Naive thymus-derived CD4-positive, alpha-beta T cell (primary cell): Measurements from ENCODE around the gene GSAP. TPM values are rescaled to one million over a fixed set of nuclear protein-coding genes. Genes with fewer than 3 reads are reported as not detected.
"Not testable (repeated sequence)": the region's sequence is repeated elsewhere in the genome, so short reads cannot be mapped to it uniquely, and the experiment has no call there.

ENCODE experiments used
- ATAC-seq: fragments of 150-1000 bp; cut with Tn5 transposase; 2 replicates; pipeline ENCODE4 v1.10.0; 2021; ENCODE audit warnings: mild to moderate bottlenecking, moderate library complexity
- CTCF ChIA-PET: fragments of 350-600 bp; sonication (Branson Sonifier 250); formaldehyde crosslinking; loops from one replicate; lab custom pipeline; 2021; ENCODE audit warnings: antibody characterized with exemption; lab: Charles Lee
- POLR2A ChIA-PET: fragments of 350-600 bp; sonication (Branson Sonifier 250); formaldehyde crosslinking; loops from one replicate; lab custom pipeline; 2021; ENCODE audit warnings: antibody characterized with exemption, inconsistent platforms; lab: Charles Lee
- DNase-seq, 9 donors: peaks; one replicate each; pipeline versions ENCODE4 v3.0.0 to v3.0.0-alpha.2; 2020 to 2022; ENCODE audit warnings: mixed read lengths in 1 of 9
- H3K27ac ChIP-seq: one replicate; pipeline ENCODE4 v1.7.0; 2013; ENCODE audit warnings: mild to moderate bottlenecking, low read depth, low read length, moderate library complexity
- H3K27me3 ChIP-seq, 2 donors: one replicate each; pipeline ENCODE4 v1.7.0; 2013; ENCODE audit warnings: low read length in 2 of 2, mild to moderate bottlenecking in 2 of 2, moderate library complexity in 2 of 2; ENCODE audit not compliant: control insufficient read depth in 2 of 2, insufficient read depth in 2 of 2
- H3K36me3 ChIP-seq, 3 experiments: 1 replicate in 2 of 3; 2 replicates in 1 of 3; pipeline ENCODE4 v1.7.0; 2013; ENCODE audit warnings: low read length in 3 of 3, mild to moderate bottlenecking in 3 of 3, moderate library complexity in 1 of 3; ENCODE audit not compliant: insufficient read depth in 3 of 3, control insufficient read depth in 2 of 3
- H3K4me1 ChIP-seq, 2 donors: one replicate each; pipeline ENCODE4 v1.7.0; 2013; ENCODE audit warnings: low read length in 2 of 2, mild to moderate bottlenecking in 2 of 2, moderate library complexity in 1 of 2; ENCODE audit not compliant: control insufficient read depth in 2 of 2, insufficient read depth in 2 of 2
- H3K4me3 ChIP-seq: 2 replicates; pipeline ENCODE4 v1.7.0; 2013; ENCODE audit warnings: mild to moderate bottlenecking, low read length
- H3K9me3 ChIP-seq, 3 experiments: 1 replicate in 2 of 3; 2 replicates in 1 of 3; pipeline ENCODE4 v1.7.0; 2013; ENCODE audit warnings: low read length in 3 of 3; ENCODE audit not compliant: control insufficient read depth in 2 of 3
- H3K27ac Mint-ChIP-seq, 9 donors: one replicate each; pipeline ENCODE4 v1.8.0; 2020 to 2022; ENCODE audit warnings: mixed read lengths in 9 of 9, mild to moderate bottlenecking in 8 of 9, moderate library complexity in 5 of 9, inconsistent platforms in 2 of 9
- H3K27me3 Mint-ChIP-seq, 5 donors: one replicate each; pipeline ENCODE4 v1.8.0; 2021 to 2022; ENCODE audit warnings: mixed read lengths in 5 of 5, mild to moderate bottlenecking in 1 of 5
- H3K36me3 Mint-ChIP-seq, 5 donors: one replicate each; pipeline ENCODE4 v1.8.0; 2020 to 2022; ENCODE audit warnings: mixed read lengths in 5 of 5, mild to moderate bottlenecking in 3 of 5, inconsistent platforms in 1 of 5
- H3K4me1 Mint-ChIP-seq, 7 donors: one replicate each; pipeline ENCODE4 v1.8.0; 2020 to 2022; ENCODE audit warnings: mixed read lengths in 7 of 7, mild to moderate bottlenecking in 3 of 7, inconsistent platforms in 1 of 7
- H3K4me3 Mint-ChIP-seq, 10 donors: one replicate each; pipeline ENCODE4 v1.8.0; 2020 to 2022; ENCODE audit warnings: mild to moderate bottlenecking in 10 of 10, mixed read lengths in 10 of 10, moderate library complexity in 6 of 10, inconsistent platforms in 2 of 10
- H3K9me3 Mint-ChIP-seq, 11 donors: one replicate each; pipeline ENCODE4 v1.8.0; 2020 to 2022; ENCODE audit warnings: mixed read lengths in 11 of 11, mild to moderate bottlenecking in 4 of 11, inconsistent platforms in 1 of 11, moderate library complexity in 1 of 11
- intact Hi-C, 2 donors: fragments of 100-400 bp; cut with micrococcal nuclease; formaldehyde crosslinking; loops; one replicate each; pipeline ENCODE4 v1.15.1; 2023
- polyA plus RNA-seq, 2 donors: library from polyadenylated mRNA; unstranded; fragments of 300-500 nt; fragmentation: Illumina TruSeq; gene quantifications; one replicate each; pipeline ENCODE4 v1.2.3, GENCODE V29; 2021
- total RNA-seq, 6 experiments: library from RNA in 5 of 6; stranded (reverse) in 5 of 6; gene quantifications; 1 replicate in 5 of 6; 2 replicates in 1 of 6; pipeline ENCODE4 v1.2.3 and lab custom pipeline; 2021 to 2026

The GSAP gene
- total and polyA plus RNA-seq, 7 experiments from 2014 or later: 6.6 to 59.8 (median 29.1) TPM

DNA sequence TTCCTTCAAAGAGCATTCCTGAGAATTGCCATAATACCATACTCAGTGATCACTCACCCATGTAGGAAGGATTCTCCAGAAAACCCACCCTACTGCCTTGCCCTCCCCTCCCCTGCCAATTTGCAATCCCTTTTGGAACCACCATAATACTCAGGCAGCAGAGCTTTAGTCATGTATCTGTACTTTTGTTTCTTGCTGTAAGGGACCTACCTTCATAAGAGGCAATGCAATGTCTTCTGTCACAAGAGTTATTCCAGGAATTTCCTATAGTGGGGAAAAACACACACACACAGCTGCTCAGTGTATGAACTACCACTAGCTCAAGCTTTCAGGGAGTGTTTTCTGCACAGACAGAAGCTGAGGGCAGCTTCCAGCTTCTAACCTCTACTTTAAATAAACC, 67.0 kb downstream of the GSAP start:
- Histone ChIP-seq H3K9me3 (no peaks in the 10 kb centered on the region), H3K27me3 (no peaks in the 10 kb centered on the region), H3K27ac (no peak overlapping the region), H3K4me3 (no peak overlapping the region), H3K4me1 (peaks cover 45 to 50% of the 10 kb centered on the region in 2 donors), H3K36me3 (no peaks in the 10 kb centered on the region)
- ChIA-PET CTCF (interaction anchor here (1.4 kb wide), 1 partner anchor 17 kb away, joined by 3 read pairs; no protein-coding TSS in a partner anchor), POLR2A (interaction anchor here (1.1 to 1.5 kb wide), 2 partner anchors 9 to 66 kb away, joined by 3 read pairs; no protein-coding TSS in a partner anchor)
- DNase-seq (no peak), ATAC-seq (no peak)
- Mint-ChIP-seq H3K4me1 (peaks cover 34 to 60% (median 57%) of the 10 kb centered on the region in 7 donors), H3K27ac (peak overlapping the region in 2 of 9 donors; percentile 5 to 34), H3K9me3 (no peaks in the 10 kb centered on the region), H3K36me3 (peaks cover 0 to 11% (median 0%) of the 10 kb centered on the region in 5 donors), H3K27me3 (no peaks in the 10 kb centered on the region), H3K4me3 (peak overlapping the region in 1 of 10 donors; percentile 52)
- intact Hi-C loops: no loop called here

GRCh38 chr7:77348371-77348813, 67.8 kb downstream of the GSAP start:
- H3K27me3 Mint-ChIP-seq: no peaks in the 10 kb centered on the region
- H3K4me3 ChIP-seq: no peak overlapping the region
- H3K27ac ChIP-seq: no peak overlapping the region
- peak overlapping the region in 5 of 9 donors; percentile 2 to 69 (median 10) for H3K27ac Mint-ChIP-seq
- intact Hi-C loops: no loop called here
- H3K9me3 Mint-ChIP-seq: no peaks in the 10 kb centered on the region
- H3K4me1 ChIP-seq: peaks cover 37 to 43% of the 10 kb centered on the region in 2 donors
- H3K36me3 Mint-ChIP-seq: peaks cover 0 to 11% (median 0%) of the 10 kb centered on the region in 5 donors
- H3K9me3 ChIP-seq: no peaks in the 10 kb centered on the region
- ChIA-PET CTCF (interaction anchor here (1.4 kb wide), 1 partner anchor 17 kb away, joined by 3 read pairs; no protein-coding TSS in a partner anchor), POLR2A (interaction anchor here (1.1 to 1.5 kb wide), 2 partner anchors 9 to 67 kb away, joined by 3 read pairs; no protein-coding TSS in a partner anchor)
- H3K36me3 ChIP-seq: no peaks in the 10 kb centered on the region
- peak overlapping the region in 7 of 10 donors; percentile 3 to 52 (median 17) for H3K4me3 Mint-ChIP-seq
- H3K4me1 Mint-ChIP-seq: peaks cover 27 to 53% (median 49%) of the 10 kb centered on the region in 7 donors
- DNase-seq: no peak
- no peak for ATAC-seq
- H3K27me3 ChIP-seq: no peaks in the 10 kb centered on the region

- no peak overlapping the region for H3K27ac ChIP-seq
- no peaks in the 10 kb centered on the region for H3K27me3 ChIP-seq
- H3K36me3 ChIP-seq: no peaks in the 10 kb centered on the region
- no peak overlapping the region for H3K4me3 ChIP-seq
- peaks cover 0 to 5% (median 0%) of the 10 kb centered on the region in 5 donors for H3K36me3 Mint-ChIP-seq
- no peak for DNase-seq
- ChIA-PET POLR2A (no interaction called here), CTCF (no interaction called here)
- ATAC-seq: no peak
- H3K27me3 Mint-ChIP-seq: no peaks in the 10 kb centered on the region
- peaks cover 18 to 23% of the 10 kb centered on the region in 2 donors for H3K4me1 ChIP-seq
- no peaks in the 10 kb centered on the region for H3K9me3 ChIP-seq
- peaks cover 12 to 33% (median 30%) of the 10 kb centered on the region in 7 donors for H3K4me1 Mint-ChIP-seq
- intact Hi-C loops: no loop called here
- H3K9me3 Mint-ChIP-seq: no peaks in the 10 kb centered on the region
- no peak overlapping the region for H3K27ac Mint-ChIP-seq
- H3K4me3 Mint-ChIP-seq: no peak overlapping the region
These were observed 69.7 kb downstream of the GSAP start for GRCh38 chr7:77346441-77346840.

DNA sequence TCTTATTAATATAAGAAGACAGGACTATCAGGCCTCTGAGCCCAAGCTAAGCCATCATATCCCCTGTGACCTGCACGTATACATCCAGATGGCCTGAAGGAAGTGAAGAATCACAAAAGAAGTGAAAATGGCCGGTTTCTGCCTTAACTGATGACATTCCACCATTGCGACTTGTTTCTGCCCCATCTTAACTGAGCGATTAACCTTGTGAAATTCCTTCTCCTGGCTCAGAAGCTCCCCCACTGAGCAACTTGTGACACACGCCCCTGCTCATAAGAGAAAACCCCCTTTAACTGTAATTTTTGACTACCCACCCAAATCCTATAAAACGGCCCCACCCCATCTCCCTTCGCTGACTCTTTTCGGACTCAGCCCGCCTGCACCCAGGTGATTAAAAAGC, 70.7 kb downstream of the GSAP start:
- CTCF ChIA-PET, H3K36me3 Mint-ChIP-seq, ATAC-seq, DNase-seq, H3K27me3 ChIP-seq, H3K27me3 Mint-ChIP-seq, POLR2A ChIA-PET, H3K9me3 Mint-ChIP-seq, H3K27ac ChIP-seq, H3K9me3 ChIP-seq, H3K27ac Mint-ChIP-seq, H3K4me3 Mint-ChIP-seq, H3K4me3 ChIP-seq, H3K36me3 ChIP-seq, intact Hi-C loops: not testable (repeated sequence)
- H3K4me1 Mint-ChIP-seq: peaks cover 10 to 30% (median 24%) of the 10 kb centered on the region in 7 donors
- peaks cover 8 to 14% of the 10 kb centered on the region in 2 donors for H3K4me1 ChIP-seq

DNA sequence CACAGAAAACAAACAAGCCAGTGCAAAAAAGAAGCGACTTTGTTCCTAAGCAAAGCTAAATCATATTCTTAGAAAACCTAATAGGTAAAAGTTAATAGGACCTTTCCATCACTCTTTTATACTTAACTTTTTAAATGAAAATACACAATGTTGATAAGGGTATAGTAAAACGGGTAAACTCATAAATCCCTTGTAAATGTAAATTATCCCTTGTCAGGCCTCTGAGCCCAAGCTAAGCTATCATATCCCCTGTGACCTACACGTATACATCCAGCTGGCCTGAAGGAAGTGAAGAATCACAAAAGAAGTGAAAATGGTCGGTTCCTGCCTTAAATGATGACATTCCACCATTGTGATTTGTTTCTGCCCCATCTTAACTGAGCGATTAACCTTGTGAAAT, 76.4 kb downstream of the GSAP start:
- intact Hi-C loops: loop anchor here in 1 of 2 donors (2.0 kb wide), 1 partner anchor 15 kb away; no protein-coding TSS in a partner anchor
- H3K27me3 Mint-ChIP-seq: peaks cover 0 to 2% (median 0%) of the 10 kb centered on the region in 5 donors

DNA sequence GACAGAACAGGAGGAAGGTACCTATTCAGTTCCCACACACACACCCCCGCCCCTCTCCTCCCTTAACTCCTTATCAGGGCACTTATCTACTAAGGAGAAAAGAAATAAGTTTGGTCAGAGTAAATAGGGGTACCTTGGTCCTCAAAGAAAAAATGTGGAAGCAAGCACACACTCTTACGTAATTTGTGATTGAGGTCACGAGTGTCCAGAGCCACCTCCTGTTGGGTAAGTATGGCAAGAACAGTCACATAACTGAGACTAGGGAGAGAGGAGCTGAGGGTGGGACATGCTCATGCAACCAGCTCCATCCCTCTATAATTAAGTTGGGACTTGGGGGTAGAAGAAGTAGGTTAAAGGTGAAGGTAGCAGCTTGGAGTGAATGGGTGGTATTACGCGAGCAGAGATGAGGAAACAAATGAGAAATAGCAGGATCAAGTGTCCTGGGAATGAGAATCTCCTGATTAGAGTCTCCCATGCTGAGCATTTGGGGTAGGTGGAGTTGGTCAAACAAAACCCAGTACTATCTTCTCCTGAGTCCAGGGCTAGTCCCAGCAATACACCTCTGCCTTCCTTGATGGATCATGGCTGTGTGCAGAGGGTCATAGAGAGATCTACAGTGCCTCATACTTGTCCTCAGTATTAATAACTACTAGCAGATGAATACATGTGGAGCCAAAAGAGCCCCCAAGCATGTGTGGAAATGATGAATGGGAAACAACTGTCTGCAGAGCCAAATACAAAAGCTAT, 77.1 kb downstream of the GSAP start:
- Mint-ChIP-seq H3K4me3 (peak overlapping the region in 1 of 10 donors; percentile 18), H3K9me3 (peaks cover 0 to 2% (median 0%) of the 10 kb centered on the region in 11 donors), H3K27ac (peak overlapping the region in 5 of 9 donors; percentile 4 to 19 (median 17)), H3K4me1 (peaks cover 14 to 43% (median 26%) of the 10 kb centered on the region in 7 donors), H3K36me3 (peaks cover 0 to 18% (median 5%) of the 10 kb centered on the region in 5 donors), H3K27me3 (peaks cover 0 to 2% (median 0%) of the 10 kb centered on the region in 5 donors)
- intact Hi-C loops: no loop called here
- POLR2A ChIA-PET: interaction anchor here (0.6 to 1.5 kb wide), 2 partner anchors 10 to 60 kb away, joined by 3 read pairs; no protein-coding TSS in a partner anchor
- no peaks in the 10 kb centered on the region for H3K9me3 ChIP-seq
- no peak overlapping the region for H3K27ac ChIP-seq
- ATAC-seq: peak; percentile 44
- no peaks in the 10 kb centered on the region for H3K27me3 ChIP-seq
- no peaks in the 10 kb centered on the region for H3K36me3 ChIP-seq
- CTCF ChIA-PET: no interaction called here
- peaks cover 6 to 9% of the 10 kb centered on the region in 2 donors for H3K4me1 ChIP-seq
- no peak overlapping the region for H3K4me3 ChIP-seq
- DNase-seq: no peak

More for the DNA sequence above, 76.4 kb downstream of the GSAP start:
- H3K4me1 Mint-ChIP-seq: peaks cover 14 to 43% (median 26%) of the 10 kb centered on the region in 7 donors
- ChIA-PET POLR2A (interaction anchor here (1.5 kb wide), 1 partner anchor 9 kb away, joined by 3 read pairs; no protein-coding TSS in a partner anchor), CTCF (interaction anchor here (0.6 kb wide), 1 partner anchor 76 kb away, joined by 3 read pairs; the partner anchor contains the start of gene GSAP)
- no peak overlapping the region for H3K4me3 ChIP-seq
- H3K9me3 Mint-ChIP-seq: peaks cover 0 to 2% (median 0%) of the 10 kb centered on the region in 11 donors
- ATAC-seq: no peak
- H3K36me3 Mint-ChIP-seq: peaks cover 0 to 16% (median 5%) of the 10 kb centered on the region in 5 donors
- H3K27ac ChIP-seq: no peak overlapping the region
- no peaks in the 10 kb centered on the region for H3K27me3 ChIP-seq
- H3K27ac Mint-ChIP-seq: peak overlapping the region in 2 of 9 donors; percentile 19 to 22
- H3K9me3 ChIP-seq: no peaks in the 10 kb centered on the region
- H3K4me1 ChIP-seq: peaks cover 6 to 9% of the 10 kb centered on the region in 2 donors
- no peaks in the 10 kb centered on the region for H3K36me3 ChIP-seq
- DNase-seq: no peak
- H3K4me3 Mint-ChIP-seq: no peak overlapping the region
